Gastroesophageal sphincter (tissue), 2 donors: ENCODE data around the gene CCDC85C.

Source experiments
- POLR2A ChIP-seq, 2 donors: fragments of 450-650 bp; IDR thresholded peaks; one replicate each; pipeline ENCODE4 v1.6.1; 2017; ENCODE audit warnings: antibody characterized with exemption in 2 of 2, mild to moderate bottlenecking in 2 of 2, moderate library complexity in 1 of 2
- POLR2AphosphoS5 ChIP-seq: sonication (generic); formaldehyde crosslinking; IDR thresholded peaks from one replicate; pipeline ENCODE4 v1.6.1; 2017; ENCODE audit warnings: antibody characterized with exemption

DNA sequence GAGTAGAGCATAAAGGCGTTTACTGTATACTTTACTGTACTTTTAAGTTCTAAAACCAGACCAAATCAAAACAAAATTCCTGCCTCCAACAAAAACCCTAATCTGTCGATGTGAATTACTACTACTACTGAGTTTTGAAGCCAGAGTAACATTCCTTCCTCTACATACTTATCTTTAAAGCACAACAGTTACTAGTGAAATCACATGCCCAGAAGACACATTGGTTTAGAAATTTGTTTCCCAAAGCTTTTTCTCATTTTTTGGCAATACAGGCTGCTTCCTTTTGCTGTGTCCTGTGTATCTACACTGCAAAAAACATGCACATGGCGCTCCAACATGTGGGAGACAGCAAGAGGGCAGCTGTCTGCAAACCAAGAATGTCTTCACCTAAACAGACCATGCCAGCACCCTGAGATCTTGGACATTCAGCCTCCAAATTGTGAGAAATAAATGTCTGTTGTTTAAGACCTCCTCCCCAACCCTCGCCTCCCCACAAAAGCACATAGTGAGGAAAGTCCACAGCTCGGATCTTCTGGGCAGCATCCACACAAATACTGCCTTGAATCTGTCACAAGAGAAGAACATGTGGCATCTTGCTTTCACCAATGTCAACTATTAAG, 144.4 kb downstream of the CCDC85C start:
- TF ChIP-seq POLR2A (IDR thresholded peaks at IDR 0.05): no peak
- no peak for TF ChIP-seq POLR2AphosphoS5
